Activated CD4-positive, alpha-beta T cell treated with anti-CD3 and anti-CD28 coated beads for 48 hours (primary cell): ENCODE data around the gene MPV17.
A peak's percentile ranks its signal among the peaks of the same experiment; 100 is the strongest.

Source experiments
- DNase-seq: peaks from one replicate; pipeline ENCODE4 v3.0.0-alpha.2; 2020

MPV17 gene

GRCh38 chr2:27263287-27264252, 59.3 kb downstream of the MPV17 start:
- DNase-seq, result no peak

DNA sequence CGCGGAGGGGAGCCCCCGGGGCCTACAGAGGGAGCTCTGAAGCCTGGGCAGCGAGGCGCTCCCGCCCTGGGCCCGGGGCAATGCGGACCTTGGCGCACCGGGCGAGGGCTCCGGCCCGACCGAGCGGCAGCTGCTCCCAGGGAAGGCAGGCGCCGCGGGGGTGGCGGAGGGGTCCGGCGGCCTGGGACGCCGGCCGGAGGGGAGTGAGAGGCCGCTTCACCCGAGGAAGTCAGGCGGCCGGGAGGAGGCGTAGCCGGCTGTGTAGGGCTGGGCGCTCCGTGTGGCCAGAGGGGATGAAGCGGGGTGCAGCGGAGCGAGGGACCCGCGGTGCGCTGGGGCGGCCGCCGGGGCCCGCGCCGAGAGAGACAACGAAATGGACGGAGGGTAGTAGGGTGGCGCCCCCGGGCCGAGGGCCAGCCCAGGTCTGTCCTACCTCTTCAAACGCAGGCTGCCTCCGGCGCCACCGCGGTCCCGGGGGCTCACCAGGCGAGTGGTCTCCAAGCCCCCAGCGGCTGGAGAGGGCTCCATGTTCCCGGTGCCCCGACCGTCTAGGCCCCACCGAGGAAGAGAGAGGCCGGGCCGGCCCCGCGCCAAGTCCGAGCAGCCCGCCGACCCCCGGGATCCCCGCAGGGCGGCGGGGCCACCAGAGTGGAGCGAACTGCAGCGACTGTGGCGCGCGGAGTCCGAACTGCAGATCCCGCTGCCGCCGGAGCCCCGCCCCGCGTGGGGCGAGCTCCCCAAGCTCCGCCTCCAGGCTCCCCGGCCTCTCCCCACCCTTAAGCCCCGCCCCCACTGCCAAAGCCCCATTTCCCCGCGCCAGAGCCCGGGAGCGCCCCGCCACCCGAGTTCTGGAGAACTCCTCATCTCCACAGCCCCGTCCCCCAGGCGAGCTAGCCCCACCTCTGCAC, 60.3 kb downstream of the MPV17 start, which contains the start of gene SLC30A3:
Gene SLC30A3, minus strand, starts transcription at position 669 of the 908 bp plus-strand sequence. Its CDS starts 141 bp downstream, at position 528.
- DNase-seq, result peak; percentile 82

- DNase-seq, result no peak
Measured at GRCh38 chr2:27261926-27262298, 61.0 kb downstream of the MPV17 start.

- DNase-seq, result no peak
Measured at GRCh38 chr2:27261241-27261925, 61.5 kb downstream of the MPV17 start.
